Motor neuron (in vitro differentiated cells): ENCODE results near the gene PLCG2. TPM values are rescaled to one million over a fixed set of nuclear protein-coding genes. Genes with fewer than 3 reads are reported as not detected.
"Not testable (repeated sequence)": the region's sequence is repeated elsewhere in the genome, so short reads cannot be mapped to it uniquely, and the experiment has no call there.

Source experiments
- ATAC-seq, 8 experiments: fragments of 200-7000 bp; cut with Tn5 transposase; replicated peaks in 6 of 8; 2 replicates each; pipeline ENCODE4 v1.8.0; 2021; ENCODE audit warnings: mild to moderate bottlenecking in 8 of 8, moderate library complexity in 8 of 8
- H3K27ac ChIP-seq, 2 donors: fragments of 250-450 bp; sonication (Bioruptor Pico); 2 replicates each; pipeline ENCODE4 v1.9.0; 2021; ENCODE audit warnings: antibody characterized with exemption in 2 of 2, mild to moderate bottlenecking in 2 of 2, moderate library complexity in 1 of 2
- H3K4me1 ChIP-seq, 2 donors: fragments of 250-450 bp; sonication (Bioruptor Pico); replicated peaks in 1 of 2; 2 replicates each; pipeline ENCODE4 v1.6.1; 2021; ENCODE audit warnings: antibody characterized with exemption in 2 of 2, mild to moderate bottlenecking in 2 of 2, moderate library complexity in 1 of 2
- H3K4me3 ChIP-seq, 5 donors: fragments of 250-450 bp; sonication (Bioruptor Pico); 2 replicates each; pipeline ENCODE4 v1.9.0; 2021; ENCODE audit warnings: antibody characterized with exemption in 5 of 5, mild to moderate bottlenecking in 5 of 5, moderate library complexity in 4 of 5
- WGBS, 10 experiments: fragments of 450-650 bp; shearing (Covaris generic); methylation state at CpG; one replicate each; pipeline ENCODE4 v1.0.0; 2022; 5-methylcytosine and 5-hydroxymethylcytosine counted together
- in situ Hi-C, 9 experiments: fragments of 400-800 bp; cut with MboI; loops; one replicate each; pipeline ENCODE4 v1.15.0; 2021; ENCODE audit warnings: low sequenced_read_pairs in 9 of 9, low pct_unique_long_range_greater_than_20kb in 2 of 9; ENCODE audit not compliant: unreplicated experiment in 9 of 9
- total RNA-seq, 8 experiments: library from RNA; unstranded; fragments of 300-600 nt; gene quantifications; 2 replicates each; pipeline versions ENCODE4 v1.2.3 to v1.2.4, GENCODE V29; 2022

PLCG2 gene
- total RNA-seq, 8 experiments from 2014 or later = 0.09 to 2.7 (median 0.87) TPM

- ATAC-seq = no peak
- no peak overlapping the region for H3K4me3 ChIP-seq
- H3K4me1 ChIP-seq = no peaks in the 10 kb centered on the region
- 59 to 100% (median 87%) methylated on average over 2 to 6 of the region's 6 CpGs; no CpG with 5 or more reads in 4 of the 10 experiments for WGBS, 10 experiments
- no peak overlapping the region for H3K27ac ChIP-seq
- in situ Hi-C loops = no loop called here
These were observed 18.4 kb downstream of the PLCG2 start for GRCh38 chr16:81797443-81797842.

DNA sequence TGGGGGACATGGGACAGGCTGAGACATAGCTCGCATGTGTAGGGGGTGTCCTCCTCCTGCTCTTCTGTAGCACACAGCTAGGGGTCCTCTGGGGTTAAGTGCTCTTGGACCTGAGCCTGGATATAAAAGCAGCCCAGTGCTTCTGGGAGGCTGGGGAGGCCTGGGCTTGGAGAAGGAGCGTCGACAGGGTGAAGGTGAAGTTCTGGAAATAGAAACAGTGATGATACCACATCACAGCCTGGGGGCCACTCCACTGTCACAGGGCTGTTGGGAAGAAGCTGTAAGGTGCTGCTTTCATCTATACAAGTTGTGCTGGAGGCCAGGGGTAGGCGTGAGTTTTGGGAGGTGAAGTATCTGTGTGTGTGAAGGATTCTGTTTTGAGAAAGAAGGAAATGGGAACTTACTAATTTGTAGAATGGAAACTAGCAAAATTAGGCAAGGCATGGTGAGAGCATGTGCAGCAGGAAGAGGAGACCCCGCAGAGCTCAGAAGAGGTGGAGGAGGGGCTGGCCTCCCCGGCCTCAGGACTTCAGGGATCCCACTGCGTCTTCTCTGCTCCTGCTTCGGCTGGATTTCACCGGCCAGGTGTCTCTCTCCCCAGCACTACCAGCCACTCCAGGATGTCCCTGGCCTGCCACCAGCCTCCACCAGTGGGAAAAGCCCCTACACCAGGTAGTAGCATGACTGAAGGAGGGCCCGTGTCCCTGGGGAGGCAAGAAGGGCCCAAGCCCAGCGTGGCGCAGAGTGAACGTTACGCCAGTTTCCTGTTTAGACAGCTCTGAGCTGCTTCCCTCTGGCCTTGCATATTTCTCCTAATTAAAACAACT is 19.4 kb downstream of the PLCG2 start:
- in situ Hi-C loops = no loop called here
- no peak for ATAC-seq
- Histone ChIP-seq H3K4me3 (no peak overlapping the region), H3K27ac (no peak overlapping the region), H3K4me1 (no peaks in the 10 kb centered on the region)
- WGBS, 10 experiments = 17 to 90% (median 72%) methylated on average over 1 to 8 of the region's 14 CpGs; no CpG with 5 or more reads in 4 of the 10 experiments

DNA sequence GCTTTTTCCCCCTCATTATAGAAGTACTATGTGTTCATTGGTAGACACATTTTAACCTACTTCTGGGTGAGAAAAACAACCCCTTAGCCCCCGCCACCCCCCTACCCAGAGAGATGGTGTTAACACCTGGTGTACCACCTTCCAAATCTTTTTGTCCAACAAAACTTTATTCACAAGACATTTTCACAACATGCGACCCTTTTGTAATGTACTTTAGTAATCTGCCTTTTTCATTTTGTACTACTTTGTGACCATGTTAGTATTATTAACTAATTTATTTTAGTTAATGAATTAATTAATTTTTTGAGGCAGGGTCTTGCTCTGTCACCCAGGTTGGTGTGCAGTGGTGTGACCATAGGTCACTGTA is 20.0 kb downstream of the PLCG2 start:
- 83 to 90% (median 89%) methylated on average over 1 to 2 of the region's 2 CpGs; no CpG with 5 or more reads in 7 of the 10 experiments for WGBS, 10 experiments
- in situ Hi-C loops = no loop called here
- Histone ChIP-seq H3K27ac (no peak overlapping the region), H3K4me1 (no peaks in the 10 kb centered on the region), H3K4me3 (no peak overlapping the region)
- no peak for ATAC-seq

DNA sequence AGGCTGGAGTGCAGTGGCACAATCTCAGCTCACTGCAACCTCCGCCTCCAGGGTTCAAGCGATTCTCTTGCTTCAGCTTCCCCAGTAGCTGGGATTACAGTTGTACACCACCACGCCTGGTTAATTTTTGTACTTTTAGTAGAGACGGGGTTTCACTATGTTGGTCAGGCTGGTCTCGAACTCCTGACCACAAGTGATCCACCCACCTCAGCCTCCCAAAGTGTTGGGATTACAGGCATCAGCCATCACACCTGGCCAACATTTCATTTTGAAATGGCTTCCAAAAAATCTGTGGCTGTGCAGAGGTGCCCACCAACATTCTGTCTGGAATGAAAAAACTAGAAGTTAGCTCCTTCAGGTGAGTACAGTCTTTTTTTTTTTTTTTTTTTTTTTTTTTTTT is 22.6 kb downstream of the PLCG2 start:
- in situ Hi-C loops, H3K4me3 ChIP-seq, ATAC-seq, H3K27ac ChIP-seq, H3K4me1 ChIP-seq: not testable (repeated sequence)
- 40 to 100% (median 93%) methylated on average over 1 to 3 of the region's 5 CpGs; no CpG with 5 or more reads in 3 of the 10 experiments for WGBS, 10 experiments

- no peak overlapping the region for H3K4me3 ChIP-seq
- ATAC-seq = no peak
- in situ Hi-C loops = no loop called here
- 50 to 100% (median 83%) methylated on average over 1 to 3 of the region's 3 CpGs; no CpG with 5 or more reads in 2 of the 10 experiments for WGBS, 10 experiments
- H3K27ac ChIP-seq = no peak overlapping the region
- no peaks in the 10 kb centered on the region for H3K4me1 ChIP-seq
These were observed 24.2 kb downstream of the PLCG2 start for GRCh38 chr16:81803332-81803731.

DNA sequence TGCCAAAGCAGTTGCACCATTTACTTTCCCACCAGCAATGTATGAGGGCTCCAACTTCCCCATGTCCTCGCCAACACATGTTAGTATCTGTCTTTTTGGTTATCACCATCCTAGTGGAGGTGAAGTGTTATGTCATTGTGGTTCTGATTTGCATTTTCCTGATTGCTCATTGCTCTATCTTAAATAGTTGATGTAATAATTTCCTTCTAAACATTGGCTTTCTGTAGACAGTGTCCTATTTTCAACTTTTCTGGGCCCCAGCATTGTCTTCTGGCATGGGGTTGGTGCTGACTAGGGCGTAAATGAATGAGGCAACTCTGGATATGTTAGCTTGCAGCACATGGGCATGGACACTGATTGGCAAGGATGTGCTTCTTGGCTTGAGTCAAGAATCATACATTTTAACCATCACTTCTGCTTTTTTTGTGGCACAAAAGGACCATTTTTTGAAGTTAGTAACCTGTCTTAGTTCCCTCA is 25.1 kb downstream of the PLCG2 start:
- in situ Hi-C loops = no loop called here
- no peak for ATAC-seq
- Histone ChIP-seq H3K4me1 (no peaks in the 10 kb centered on the region), H3K27ac (no peak overlapping the region), H3K4me3 (no peak overlapping the region)
- WGBS, 10 experiments = 0 to 100% (median 55%) methylated on average over 1 to 2 of the region's 2 CpGs; no CpG with 5 or more reads in 4 of the 10 experiments

DNA sequence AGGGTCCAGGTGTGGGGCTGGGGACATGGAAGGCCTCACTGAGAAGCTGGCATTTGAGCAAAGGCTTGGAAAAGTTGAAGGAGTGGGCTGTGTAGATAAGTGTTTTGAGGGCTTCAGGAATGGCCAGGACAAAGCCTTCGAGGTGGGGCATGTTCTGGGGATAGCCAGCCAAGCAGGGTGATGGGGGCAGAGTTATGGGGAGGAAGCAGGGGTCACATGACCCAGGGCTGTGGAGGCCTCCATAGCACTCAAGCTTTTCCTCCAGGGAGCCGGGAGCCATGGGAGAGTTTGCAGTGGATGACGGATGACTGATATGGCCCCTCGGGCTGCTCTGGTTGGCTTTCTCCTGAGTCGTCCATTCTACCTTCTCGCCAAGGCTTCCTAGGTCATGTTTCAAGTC is 27.6 kb downstream of the PLCG2 start:
- in situ Hi-C loops = no loop called here
- H3K27ac ChIP-seq = no peak overlapping the region
- ATAC-seq = no peak
- 10 to 89% (median 48%) methylated on average over 1 to 2 of the region's 6 CpGs; no CpG with 5 or more reads in 6 of the 10 experiments for WGBS, 10 experiments
- no peaks in the 10 kb centered on the region for H3K4me1 ChIP-seq
- no peak overlapping the region for H3K4me3 ChIP-seq

GRCh38 chr16:81807767-81808358 is 28.8 kb downstream of the PLCG2 start:
- Histone ChIP-seq H3K27ac (no peak overlapping the region), H3K4me1 (no peaks in the 10 kb centered on the region), H3K4me3 (no peak overlapping the region)
- 0 to 80% (median 50%) methylated on average over 1 to 3 of the region's 4 CpGs; no CpG with 5 or more reads in 3 of the 10 experiments for WGBS, 10 experiments
- in situ Hi-C loops = no loop called here
- ATAC-seq = peak in 2 of 8 experiments; percentile 21 to 59

GRCh38 chr16:81808933-81809480 is 29.9 kb downstream of the PLCG2 start:
- 20 to 80% (median 80%) methylated on average over 1 of the region's 3 CpGs; no CpG with 5 or more reads in 7 of the 10 experiments for WGBS, 10 experiments
- in situ Hi-C loops = no loop called here
- H3K27ac ChIP-seq = no peak overlapping the region
- no peak for ATAC-seq
- H3K4me3 ChIP-seq = no peak overlapping the region
- H3K4me1 ChIP-seq = no peaks in the 10 kb centered on the region

GRCh38 chr16:81809567-81809966 is 30.5 kb downstream of the PLCG2 start:
- no peak overlapping the region for H3K27ac ChIP-seq
- no peak for ATAC-seq
- 100% methylated on average over 2 of the region's 4 CpGs; no CpG with 5 or more reads in 9 of the 10 experiments for WGBS, 10 experiments
- H3K4me1 ChIP-seq = no peaks in the 10 kb centered on the region
- in situ Hi-C loops = no loop called here
- no peak overlapping the region for H3K4me3 ChIP-seq

- in situ Hi-C loops = no loop called here
- no peak for ATAC-seq
- Histone ChIP-seq H3K27ac (no peak overlapping the region), H3K4me3 (no peak overlapping the region), H3K4me1 (no peaks in the 10 kb centered on the region)
- WGBS, 10 experiments = 14 to 100% (median 73%) methylated on average over 1 to 2 of the region's 2 CpGs; no CpG with 5 or more reads in 2 of the 10 experiments
These were observed 31.3 kb downstream of the PLCG2 start for GRCh38 chr16:81810361-81810760.

GRCh38 chr16:81810894-81811538 is 31.9 kb downstream of the PLCG2 start:
- no peak overlapping the region for H3K4me3 ChIP-seq
- in situ Hi-C loops = no loop called here
- H3K4me1 ChIP-seq = no peaks in the 10 kb centered on the region
- no peak for ATAC-seq
- 10 to 100% (median 61%) methylated on average over 1 to 5 of the region's 10 CpGs; no CpG with 5 or more reads in 2 of the 10 experiments for WGBS, 10 experiments
- H3K27ac ChIP-seq = no peak overlapping the region

DNA sequence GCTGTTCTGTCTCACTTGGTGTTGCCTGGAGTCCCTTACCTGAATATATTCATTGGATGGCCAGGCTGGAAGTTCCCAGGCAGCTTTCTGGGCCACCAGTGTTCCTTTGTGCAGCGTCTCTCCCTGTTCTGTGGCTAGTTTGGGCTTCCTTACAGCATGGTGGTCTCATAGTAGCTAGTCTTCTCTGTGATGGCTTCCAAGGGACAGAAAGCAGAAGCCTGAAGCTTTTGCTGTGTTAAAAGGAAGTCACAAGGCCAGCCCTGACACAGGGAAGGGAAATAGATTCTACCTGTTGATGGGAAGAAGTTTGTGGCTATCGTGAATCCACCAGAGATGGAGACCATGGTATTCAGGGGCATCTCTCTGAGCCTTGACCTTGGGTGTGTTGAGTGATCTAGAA is 34.6 kb downstream of the PLCG2 start:
- WGBS, 10 experiments = 0 to 100% (median 80%) methylated on average over 1 to 2 of the region's 2 CpGs; no CpG with 5 or more reads in 3 of the 10 experiments
- Histone ChIP-seq H3K4me3 (no peak overlapping the region), H3K4me1 (no peaks in the 10 kb centered on the region), H3K27ac (no peak overlapping the region)
- in situ Hi-C loops = no loop called here
- no peak for ATAC-seq
